Hematopoietic multipotent progenitor cell treated with erythropoietin and hydrocortisone succinate and interleukin-3 and kit ligand, for 6 days (in vitro differentiated cells): ENCODE data around the gene PSD2.

Experiments
- DNase-seq: peaks from one replicate; pipeline ENCODE4 v3.0.0-alpha.2; 2015

The PSD2 gene

DNA sequence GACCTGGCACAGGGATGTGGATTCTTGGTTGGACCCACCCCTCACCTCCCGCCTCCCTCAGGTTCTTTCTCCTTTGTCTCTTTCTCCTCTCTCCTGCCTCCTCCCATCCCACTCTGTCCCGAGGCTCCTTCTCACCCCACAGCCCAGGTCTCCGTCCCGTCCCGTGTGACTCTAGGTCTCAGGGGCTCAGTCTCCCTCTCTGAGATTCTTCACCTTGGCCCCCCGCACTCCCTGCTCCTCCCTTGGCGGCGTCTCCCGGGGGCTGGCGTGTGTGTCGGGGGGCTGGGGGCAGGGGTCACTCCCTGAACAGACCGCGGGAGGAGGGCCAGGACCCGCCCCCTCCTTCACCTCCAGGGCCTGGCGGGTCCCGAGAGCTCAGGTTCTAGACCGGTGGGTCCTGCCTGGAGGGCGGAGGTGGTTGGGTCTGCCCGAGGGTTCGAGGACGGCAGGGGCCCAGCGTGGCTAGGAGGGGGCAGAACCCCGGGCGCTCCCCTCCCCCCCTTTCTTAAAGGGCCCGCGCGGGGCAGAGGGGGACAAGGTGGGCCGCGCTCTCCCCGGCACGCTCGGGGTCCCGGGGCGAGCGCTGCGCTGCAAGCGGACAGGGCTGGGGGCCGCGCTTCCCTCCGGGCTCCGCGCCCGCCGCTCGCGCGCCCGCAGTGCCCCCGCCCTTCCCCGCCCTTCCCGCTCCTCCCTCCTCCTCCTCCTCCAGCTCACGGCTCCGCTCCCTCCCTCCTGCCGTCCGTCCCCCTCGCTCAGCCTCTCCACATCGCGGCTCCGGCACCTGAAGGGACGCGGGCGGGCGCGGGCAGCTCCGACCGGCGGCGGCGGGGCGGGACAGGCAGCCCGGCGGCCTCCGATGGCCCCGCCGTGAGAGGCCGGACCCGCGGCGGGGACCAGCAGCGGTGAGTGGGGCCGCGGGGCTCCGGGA lies at the start of gene PSD2:
PSD2 (plus strand) TSS at position 735 of the 928 bp plus-strand sequence. CDS start 13,633 bp downstream, outside the sequence.
- DNase-seq, result peak; percentile 35

DNA sequence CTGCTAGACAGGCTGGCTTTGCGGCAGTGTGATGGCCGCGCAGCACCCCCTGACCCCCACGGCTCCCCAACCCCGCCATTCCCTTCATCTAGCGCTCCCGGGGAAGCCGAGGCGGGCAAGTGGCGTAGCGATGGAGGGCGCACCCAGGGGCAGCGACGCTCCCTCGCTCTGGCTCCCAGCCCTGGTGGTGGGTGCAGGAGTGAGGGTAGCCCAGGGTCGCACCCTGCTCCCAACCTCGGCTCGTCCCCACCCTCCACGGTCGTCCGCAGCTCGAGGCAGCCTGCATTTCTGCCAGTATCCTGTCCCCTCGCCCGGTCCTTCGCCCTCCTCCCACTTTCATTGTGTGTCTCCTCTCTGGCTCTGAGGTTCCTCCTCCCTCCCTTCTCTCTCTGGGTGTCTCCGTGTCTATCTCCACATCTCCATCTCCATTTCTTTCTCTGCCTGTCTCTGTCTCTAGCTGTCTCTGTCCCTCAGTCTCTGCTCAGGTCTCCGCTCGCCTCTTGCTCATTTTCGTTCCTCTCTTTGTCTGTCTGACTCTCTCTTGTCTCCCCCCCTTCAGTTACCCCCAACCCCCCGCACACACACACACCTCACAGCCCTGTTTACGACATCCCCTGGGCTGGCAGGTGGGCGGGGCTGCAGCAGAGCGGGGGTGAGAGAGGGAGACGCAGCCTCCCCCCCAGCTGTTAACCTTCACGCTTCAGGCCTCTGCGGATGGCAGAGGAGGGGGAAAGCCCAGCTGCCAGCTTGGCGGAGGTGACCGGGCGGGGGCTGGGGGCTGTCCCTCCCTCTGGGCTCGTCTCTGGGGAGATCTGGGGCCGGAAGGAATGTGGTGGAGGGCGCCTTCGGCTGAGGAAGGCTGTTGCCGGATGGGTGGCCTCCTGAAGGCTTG lies 48.7 kb upstream of the PSD2 start:
- no peak for DNase-seq

DNA sequence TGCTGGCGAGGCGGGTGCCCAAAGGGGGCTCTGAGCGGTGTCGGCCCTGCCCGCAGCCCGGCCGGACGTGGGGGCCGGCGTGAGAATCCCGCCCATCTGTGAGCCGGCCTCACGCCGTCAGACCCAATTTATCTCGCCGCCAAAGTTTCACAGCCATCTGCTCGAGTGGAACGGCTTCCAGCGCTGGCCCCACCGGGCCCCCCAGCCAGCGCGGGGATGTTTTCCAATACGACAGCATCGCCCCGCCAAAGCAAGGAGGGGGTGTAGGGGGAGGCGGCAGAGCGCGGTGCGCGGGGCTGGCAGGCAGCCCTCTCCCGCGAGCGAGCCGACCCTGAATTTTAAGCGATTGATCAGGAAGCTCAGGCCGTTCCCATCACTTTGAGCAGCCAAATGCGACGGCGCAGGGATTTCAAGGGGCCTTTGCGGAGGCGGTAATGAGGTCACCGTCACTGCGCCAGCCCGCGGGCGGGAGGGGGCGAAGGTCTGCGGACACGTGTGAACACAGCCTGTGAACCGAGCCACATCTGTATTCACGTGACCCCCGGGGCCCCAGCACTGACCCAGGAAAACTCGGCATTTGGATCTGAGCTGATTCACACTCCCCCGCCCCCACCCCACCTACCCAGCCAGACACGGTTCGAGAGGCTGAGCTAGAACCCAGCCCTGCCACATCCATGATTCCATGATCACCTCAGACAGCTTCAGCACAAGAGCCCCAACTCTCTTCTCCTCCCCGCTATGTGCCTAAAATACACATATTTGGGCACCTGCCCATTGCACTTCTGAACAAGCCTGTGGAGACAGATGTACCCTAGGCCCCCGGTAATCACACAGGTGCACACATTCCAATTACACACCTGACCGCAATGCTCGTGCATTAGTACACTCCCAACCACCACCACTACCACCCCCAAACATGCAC lies 47.8 kb upstream of the PSD2 start:
- DNase-seq, result no peak

DNA sequence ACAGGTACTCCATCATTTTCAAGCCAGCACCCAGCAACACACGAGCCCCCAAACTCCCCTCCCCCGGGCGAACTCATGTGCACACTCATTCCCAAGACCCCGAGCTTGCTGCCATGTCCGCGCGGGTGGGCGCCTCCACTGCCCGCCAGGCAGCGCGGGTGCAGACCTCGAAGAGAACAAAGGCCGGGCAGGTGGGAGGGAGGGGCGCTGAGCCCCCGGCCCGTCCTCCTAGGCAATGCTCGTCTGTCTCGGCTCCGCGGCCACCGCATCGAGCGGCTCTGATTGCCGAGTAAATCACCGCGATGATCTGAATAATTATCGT lies 47.1 kb upstream of the PSD2 start:
- DNase-seq, result no peak

DNA sequence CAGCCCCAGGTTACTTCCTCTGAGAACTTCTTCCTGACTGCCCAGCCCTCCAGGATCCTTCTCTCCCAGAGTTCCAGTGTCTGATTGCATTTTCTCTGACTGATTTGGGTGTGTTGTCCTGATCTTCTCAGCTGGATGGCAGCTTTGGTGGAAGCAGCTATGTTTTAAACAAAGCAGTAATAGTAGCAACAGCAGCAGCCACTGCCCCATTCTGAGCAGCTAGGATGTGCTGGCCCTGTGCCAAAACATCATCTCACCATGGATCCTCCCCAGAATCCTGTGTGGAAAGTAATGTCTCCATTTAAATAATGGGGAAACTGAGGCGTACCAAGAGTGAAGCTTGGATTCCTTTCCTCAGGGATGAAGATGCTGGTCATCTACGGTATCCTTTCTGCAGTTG lies 46.4 kb upstream of the PSD2 start:
- peak; percentile 33 for DNase-seq

DNA sequence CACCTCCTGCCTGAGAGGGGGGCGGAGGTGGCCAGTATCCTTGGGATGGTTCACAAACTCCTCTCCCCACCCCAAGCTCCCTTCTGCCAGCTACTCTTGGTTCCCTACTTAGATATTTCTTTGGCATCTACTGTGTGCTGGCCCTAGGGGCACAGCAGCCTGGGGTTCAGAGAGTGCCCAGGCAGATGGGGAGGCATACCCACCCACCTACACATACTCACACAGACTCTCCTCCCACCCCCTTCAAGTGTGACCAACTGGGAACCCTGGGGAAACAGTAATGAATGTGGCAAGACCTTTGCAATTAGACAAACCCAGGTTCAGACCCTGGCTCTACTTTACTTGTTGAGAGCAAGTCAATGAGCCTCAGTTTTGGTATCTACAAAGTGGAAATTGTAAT lies 44.4 kb upstream of the PSD2 start:
- no peak for DNase-seq

DNA sequence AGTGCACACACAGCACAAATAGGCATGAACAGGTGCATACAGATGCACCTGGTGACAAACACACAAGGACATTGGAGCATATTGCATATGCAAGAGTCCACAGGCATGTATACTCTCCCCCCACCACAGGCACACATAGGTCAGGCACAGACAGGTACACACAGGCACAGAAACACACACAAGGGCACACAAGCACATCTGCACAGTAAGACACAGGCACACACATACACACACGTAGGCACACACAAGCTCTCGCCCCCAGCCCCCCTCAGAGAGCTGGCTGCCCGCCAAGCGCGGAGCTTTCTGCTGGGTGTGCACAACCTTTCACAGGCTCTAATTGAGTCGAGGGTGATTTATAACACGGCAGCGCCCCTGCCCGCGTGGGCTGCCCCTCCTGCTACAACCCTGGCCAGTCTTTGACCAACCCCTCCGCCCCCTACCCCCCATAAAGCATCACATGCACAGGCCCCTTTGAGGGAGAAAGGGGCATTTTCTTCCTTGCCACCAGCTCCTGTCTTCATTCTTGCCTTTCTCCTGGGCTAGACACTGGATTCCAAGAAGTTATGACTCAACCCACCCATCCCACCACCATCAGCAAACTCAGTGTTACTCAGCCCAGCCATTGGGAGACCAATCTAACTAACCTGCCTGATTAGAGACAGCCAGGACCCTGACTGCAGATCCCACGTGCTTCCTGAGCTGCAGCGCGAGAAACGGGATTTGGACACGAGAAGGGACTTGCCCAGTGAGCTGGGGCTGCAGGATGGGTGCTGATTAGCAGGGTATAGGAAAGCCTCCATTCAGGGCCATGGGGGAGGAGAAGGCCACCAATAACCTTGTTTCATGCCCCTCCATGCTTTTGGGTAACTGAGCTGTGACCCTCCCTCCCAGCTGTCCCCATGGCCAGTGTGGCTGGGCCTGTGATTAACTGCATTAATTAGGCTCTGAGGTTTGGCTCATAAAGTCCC lies 42.8 kb upstream of the PSD2 start:
- DNase-seq, result no peak

DNA sequence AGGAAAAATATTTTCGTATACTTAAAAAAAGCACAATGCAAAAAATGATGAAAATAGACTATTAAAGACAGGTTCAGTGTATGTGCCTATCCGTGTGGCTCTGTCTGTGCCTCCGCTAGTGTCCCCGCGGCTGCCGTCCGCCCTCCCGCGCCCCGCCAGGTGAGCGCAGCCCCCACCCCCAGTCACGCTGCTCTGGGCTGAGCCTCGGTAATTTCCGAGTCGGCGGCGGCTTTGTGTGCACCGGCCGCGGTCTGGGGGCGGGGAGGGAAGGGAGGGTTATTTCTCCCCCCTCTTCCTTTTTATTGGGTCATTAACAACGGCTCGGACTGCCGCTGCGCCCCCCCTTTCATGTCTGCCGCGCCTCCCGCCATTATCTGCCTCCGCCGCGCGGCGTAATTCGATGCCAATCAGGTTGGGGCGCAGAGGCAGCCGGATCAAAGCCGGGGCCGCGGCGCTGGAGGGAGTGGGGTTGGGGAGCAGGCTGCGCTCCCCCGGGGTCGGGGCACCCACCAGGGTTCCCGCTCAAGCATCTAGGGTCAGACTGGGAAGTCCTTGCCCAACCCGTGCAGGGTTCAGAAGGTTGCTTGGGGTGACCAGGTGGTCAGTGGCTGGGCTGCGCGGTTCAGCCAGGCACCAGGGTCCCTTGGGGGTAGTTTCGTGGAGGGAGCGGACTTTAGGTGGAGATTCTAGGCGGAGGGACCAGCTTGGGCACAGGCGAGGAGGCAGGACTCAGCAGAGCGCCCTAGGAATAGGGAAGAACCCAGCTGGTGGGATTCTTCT lies 39.5 kb upstream of the PSD2 start:
- DNase-seq, result no peak

DNA sequence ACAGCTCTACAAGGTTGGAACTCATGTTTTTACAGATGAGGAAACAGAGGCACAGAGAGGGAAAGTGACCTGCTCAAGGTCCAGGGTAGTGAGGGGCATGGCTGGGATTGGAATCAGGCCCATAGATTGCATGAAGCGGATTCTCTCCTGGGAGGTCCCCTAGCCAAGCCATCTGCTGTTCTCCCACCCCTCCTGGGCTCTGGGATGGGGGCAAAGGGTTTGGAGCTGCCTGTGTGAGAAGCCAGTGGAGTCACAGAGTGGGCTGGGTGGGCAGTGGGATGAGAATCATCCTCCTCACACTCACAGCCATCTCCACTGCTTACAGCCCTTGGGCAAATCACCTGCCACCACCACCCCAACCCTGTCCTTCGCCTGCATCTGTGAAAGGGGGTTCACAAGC lies 38.6 kb upstream of the PSD2 start:
- DNase-seq, result no peak

DNA sequence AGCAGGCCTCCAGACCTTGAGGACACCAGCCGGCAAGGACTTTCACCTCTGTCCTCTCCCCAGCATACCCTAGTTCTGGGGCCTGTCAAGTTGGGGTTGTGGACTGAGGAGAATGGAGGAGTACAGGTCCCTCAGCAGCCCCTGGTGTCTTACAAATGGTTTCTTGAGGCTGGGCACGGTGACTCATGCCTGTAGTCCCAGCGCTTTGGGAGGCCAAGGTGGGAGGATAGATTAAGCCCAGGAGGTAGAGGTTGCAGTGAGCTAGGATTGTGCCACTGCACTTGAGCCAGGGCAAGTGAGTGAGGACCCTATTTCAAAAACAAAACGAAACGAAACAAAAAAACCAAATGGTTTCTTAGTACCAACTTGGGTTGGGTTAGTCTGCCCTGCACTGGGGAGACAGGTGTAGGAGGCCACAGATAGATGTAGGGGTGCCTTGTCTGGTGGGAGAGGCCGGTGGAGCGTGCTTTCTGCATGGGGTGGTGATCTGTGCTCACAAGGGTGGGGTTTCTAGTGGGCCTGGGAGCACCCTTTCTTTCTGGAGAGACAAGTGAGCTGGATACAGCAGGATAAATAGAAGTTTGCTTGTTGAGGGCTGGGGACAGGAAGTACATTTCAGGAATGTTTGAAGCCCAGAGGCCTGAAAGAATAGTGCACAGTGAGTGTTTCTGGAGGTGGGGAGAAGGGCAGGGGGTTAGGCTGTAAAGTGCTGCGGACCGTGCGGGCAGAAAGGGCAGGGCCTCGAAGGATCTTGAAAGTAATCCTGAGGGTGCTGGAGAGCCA lies 37.7 kb upstream of the PSD2 start:
- no peak for DNase-seq

DNA sequence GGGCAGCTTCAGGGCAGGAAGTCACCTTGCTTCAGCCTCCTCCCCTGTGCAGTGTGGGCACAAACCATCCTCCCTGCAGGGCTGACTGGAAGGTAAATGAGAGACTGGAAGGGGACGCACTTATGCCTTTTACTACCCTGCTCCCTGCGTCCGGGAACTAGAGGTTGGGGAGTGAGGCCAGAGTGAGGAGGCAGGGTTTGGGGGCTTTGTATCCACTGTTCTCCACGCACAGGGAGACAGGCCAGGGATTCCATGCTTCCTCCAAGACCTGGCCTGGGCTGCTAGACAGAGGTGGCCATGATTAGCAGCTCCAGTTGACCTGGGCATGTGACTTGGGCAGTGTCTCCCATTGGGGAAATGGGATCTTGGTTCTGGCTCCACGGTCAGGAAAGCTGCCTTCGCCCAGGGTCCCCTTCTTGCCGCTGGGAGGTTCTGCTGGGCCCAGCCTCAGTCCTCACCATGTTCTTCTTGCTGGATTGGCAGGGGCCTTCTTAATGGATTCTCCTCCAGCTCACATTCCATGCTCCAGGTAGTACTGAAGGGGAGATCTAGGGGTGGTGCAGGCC lies 37.0 kb upstream of the PSD2 start:
- DNase-seq, result no peak

DNA sequence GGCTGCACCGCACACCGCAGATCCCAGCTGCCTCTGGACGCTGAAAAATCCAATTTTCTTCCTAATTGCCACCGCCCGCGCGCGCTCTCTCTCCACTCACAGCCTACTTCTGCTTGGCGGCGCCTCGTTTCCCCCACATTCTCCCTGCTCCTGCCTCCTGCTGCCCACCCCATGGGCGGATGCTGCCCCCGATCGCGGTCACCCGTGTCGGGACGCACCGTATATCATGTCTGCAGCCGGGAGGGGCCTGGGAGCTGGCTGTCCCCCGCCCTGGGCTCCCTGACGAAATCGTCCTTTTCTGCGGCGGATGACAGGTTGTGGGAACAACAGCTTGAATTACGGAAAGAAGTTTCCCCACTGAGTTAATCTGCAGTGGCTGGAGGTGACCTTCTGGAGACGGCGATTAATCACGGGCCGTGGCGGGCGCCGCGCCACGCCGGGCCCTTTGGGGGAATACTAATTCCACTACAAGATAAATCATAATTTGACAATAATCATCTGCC lies 36.3 kb upstream of the PSD2 start:
- DNase-seq, result no peak

DNA sequence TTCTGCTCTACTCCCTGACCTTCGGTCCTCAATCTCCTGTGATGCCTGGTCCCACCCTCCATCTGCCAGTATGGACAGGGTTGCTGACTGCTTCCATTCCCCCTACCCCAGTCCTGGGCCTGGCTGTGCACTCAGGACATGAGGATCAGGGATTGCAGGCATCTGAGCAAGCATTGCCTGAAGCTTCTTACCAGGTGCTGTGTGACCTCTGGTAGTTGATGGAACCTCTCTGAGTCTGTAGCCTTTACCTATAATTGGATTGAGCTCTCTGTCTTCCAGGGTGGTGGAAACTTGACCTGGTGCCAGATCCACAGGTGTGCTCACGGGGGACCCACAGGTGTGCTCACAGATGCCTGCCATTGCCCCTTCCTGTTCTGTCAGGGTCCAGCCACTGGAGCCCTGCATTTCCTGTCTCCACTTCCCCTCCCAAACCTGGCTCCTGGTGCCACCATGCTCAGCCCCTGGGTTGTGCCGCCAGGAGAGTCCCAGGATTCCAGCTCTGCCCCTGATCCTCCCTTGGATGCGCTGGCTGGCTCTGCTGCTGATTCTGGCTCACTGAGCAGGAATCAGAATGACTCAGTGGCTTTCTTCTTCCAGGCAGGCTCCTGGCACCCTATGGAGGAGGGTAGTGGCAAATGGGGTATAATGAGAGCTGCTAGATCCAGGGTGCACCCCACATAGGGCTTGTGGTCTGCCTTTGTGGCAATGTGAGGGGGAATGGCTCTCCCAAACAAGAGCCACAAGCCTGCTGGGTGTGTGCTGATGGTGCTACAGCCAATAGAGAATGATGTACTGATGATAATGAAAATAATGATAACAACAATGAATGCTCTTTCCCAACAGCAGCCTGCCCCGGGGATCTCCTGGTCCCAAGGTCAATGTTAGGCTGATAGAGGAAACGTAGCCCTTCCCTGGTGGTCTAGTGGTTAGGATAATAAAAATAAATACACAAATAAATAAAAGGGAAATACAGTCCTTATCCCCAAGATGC lies 35.2 kb upstream of the PSD2 start:
- no peak for DNase-seq

DNA sequence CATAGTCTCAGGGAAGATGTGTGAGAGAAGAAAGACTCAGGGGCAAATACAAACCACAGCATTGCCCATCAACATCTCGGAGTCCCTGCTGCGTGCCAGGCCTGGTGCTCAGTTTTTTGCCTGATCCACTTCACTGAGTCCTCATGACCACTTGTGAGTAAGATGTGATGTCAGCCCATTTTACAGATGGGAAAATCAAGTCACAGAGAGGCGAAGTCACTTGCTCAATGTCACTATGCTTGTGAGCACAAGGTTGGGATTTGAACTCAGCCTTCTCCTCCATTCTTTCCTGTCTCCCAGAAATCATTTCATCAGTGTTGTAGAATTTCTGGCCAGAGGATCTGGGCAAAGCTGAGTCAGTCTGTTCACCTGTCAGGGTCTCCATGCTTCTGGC lies 34.6 kb upstream of the PSD2 start:
- DNase-seq, result no peak

DNA sequence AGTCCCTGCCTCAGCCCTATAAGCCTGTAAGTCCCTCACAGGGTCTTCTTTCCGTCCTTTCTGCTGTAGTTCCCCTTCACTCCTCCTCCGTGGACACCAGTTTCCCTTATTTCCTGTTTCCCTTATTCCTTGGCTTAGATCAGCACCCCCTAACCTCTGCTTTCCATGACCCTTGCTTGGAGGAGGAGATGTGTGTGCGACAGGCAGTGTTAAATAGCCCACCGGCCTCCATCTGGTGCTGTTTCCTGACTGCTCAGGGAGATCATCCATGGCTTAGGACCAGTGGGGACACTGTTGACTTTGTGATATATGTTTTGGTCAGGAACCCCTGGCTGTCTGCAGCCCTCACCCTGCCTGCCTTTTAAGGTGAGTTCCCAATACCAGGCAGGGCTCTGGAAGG lies 34.1 kb upstream of the PSD2 start:
- no peak for DNase-seq

DNA sequence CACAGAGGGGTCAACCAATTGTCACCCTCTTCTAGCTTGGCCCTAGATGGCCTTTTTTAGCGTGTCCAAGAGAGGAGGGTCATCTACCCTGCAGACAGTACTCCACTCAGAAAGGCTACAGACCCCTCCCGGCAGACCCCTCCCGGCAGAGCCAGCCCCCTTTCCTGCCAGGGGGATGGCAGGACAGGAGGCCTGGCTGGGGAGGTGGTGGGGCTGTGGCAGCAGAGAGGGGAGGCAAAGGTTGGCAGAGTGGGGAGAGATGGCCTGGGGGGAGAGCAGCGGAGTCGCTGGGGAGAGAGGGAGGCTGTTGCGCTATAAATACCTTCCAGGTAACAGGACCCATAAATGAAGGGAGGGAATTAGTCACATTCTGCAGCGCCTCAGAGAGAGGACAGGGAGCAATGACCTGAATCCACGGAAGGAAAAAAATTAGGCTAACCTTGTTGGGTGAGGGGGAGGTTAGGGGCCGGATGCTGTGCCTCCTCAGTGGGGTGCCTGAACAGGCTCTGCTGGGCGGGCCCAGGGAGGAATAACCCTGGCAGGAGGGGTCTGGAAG lies 32.9 kb upstream of the PSD2 start:
- DNase-seq, result no peak

DNA sequence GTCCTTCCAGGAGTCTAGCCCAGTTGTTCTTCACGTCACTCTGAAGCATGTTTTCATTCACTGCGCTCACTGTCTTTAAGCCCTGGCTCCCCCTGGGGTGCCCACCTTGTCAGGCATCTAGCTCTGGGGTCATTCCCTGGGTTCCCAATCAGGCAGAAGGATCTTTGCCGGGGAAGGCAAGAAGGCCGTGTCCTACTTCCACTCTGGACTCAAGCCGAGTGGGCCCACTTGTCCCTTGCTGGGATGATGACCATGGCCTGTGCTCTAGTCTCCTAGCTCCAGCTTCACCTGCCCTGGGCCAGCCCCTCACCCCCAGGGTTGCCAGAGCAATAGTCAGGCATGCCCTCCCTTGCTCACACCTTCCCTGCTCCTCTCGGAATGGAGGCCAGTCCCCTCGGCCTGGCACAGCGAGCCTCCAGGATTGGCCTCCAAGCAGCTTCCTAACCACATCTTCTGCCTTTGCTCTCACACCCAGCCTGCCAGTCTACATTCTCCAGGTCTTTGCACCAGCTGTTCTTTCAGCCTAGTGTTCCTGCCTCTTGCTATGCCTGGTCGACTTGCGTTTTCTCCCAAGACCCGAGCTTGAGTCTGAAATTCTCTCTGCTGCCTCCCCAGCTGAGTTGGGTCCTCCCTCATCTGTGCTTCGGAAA lies 32.2 kb upstream of the PSD2 start:
- DNase-seq, result no peak
